Measurements from ENCODE around the gene TBC1D22A.

- TF ChIP-seq EP300 (IDR thresholded peaks at IDR 0.05) (no peak), POLR2A (IDR thresholded peaks at IDR 0.05) (no peak), CTCF (IDR thresholded peaks at IDR 0.05) (no peak)
These were observed 62.6 kb downstream of the TBC1D22A start for GRCh38 chr22:46824980-46825544.
